GM21786 (cell line): ENCODE results near the gene ZSWIM1.
"Not testable (repeated sequence)": the region's sequence is repeated elsewhere in the genome, so short reads cannot be mapped to it uniquely, and the experiment has no call there.

Experiments used
- ATAC-seq: cut with Tn5 transposase; IDR thresholded peaks from one replicate; pipeline ENCODE4 v1.9.1; 2021; ENCODE audit not compliant: unreplicated experiment

ZSWIM1 gene

DNA sequence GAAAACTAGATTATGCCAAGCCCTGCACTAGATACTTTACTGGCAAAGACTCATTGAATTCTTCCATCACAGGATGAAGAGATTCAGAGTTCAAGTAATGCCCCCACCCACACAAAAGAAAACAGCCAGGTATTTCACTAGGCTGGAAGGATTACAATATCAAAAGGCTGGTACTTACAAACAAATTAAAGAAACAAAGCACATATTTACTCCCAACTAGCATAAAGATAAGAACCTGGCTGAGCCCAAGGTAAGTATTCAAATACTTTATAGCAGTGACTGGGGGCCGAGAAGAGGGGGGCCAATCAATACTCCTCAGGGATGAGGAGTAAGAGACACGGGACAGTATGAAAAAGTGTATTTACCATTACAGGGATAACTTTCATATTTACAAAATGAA, 27.5 kb upstream of the ZSWIM1 start:
- ATAC-seq, result no peak

DNA sequence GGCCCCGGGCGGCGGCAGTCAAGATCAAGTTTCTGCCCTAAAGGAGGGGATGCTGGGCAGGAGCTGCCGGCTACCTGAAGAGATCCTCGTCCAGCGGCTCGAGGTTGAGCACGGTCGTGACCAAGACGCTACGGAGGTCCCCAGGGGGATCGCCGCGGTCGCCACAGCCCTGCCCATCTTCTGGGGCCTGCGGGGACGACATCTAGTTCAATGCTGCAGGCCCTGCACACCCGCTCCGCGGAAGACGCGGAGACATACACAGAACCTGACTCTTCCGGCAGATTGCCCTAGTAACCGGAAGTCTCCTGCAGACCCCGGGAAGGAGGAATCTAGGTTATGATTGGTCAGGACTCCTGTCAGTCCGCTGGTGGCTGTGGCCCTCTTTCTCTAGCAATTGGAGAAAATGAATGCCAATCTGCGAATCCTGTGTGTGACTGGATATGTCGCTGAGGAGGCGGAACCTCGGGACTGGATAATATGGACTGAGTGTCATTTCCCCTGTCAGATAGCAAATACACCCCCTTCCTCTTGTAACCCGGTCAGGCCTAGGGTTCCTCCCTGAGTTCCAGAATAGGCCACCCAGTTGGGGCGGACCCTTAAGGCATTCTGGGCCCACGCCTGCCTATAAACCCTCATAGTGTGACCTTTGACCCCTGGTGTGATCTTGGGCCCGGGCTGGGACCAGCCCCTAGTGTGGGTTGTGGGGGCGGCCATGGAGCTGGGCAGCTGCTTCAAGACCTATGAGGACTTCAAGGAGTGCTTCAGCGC, 23.7 kb upstream of the ZSWIM1 start, which contains the start of the genes ACOT8 and ZSWIM3:
TSS of gene ACOT8 (minus strand) at position 279 of the 768 bp plus-strand sequence. CDS start at position 202, 77 bp downstream.
TSS of gene ZSWIM3 (plus strand) at position 501 of the 768 bp plus-strand sequence. CDS start at position 713, 212 bp downstream.
- peak; percentile 96 for ATAC-seq

DNA sequence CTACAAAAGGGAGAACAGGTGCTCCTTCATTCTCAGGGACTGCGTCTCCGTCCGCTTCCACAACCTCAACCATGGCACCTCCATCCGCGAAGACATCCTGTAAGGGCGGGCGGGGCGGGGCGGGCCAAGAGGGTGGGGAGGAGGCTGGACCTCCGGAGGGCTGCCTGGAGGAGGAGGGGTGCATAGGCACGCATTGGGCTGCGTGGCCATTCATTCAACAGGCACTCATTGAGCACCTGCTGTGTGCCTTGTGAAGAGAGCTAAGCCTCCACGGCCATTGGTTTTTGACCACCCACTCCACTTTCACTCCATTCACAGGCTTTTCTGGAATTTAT, 23.2 kb upstream of the ZSWIM1 start:
- peak; percentile 22 for ATAC-seq

DNA sequence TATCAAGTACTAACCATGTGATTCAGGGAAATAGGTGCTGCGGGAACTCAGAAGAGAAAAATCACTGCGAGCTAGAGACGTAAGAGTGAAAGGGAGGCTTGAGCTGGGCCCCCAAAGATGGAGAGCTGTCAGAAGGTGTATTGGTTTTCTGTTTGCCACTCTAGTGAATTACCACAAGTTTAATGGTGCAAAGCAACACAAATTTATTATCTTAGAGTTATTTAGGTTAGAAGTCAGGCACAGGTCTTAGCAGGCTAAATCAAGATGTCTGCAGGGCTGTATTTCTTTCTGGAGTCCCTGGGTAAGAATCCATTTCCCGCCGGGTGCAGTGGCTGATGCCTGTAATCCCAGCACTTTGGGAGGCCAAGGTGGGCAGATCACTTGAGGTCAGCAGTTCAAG, 21.1 kb upstream of the ZSWIM1 start:
- ATAC-seq, result no peak

DNA sequence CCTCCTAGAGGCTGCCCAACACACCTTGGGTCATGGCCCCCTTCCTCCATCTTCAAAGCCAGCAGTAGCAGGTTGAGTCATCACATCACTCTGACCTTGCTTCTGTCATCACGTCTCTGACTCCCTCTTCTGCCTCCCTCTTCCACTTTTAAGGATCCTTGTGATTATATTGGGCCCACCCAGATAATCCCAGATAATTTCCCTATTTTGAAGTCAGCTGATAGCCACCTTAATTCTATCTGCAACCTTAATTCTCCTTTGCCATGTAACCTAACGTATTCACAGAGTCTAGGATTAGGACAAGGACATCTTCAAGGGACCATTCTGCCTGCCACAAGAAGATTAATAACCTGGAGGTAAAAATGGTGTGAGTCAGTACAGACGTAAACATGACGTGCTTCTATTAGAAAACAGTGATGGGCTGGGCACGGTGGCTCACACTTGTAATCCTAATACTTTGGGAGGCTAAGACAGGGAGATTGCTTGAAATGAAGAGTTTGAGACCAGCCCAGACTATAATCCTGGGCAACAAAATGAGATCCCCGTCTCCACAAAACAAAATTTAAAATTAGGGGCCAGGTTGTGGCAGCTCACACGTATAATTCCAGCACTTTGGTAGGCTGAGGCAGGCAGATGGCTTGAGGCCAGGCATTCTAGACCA, 20.3 kb upstream of the ZSWIM1 start:
- ATAC-seq, result no peak

DNA sequence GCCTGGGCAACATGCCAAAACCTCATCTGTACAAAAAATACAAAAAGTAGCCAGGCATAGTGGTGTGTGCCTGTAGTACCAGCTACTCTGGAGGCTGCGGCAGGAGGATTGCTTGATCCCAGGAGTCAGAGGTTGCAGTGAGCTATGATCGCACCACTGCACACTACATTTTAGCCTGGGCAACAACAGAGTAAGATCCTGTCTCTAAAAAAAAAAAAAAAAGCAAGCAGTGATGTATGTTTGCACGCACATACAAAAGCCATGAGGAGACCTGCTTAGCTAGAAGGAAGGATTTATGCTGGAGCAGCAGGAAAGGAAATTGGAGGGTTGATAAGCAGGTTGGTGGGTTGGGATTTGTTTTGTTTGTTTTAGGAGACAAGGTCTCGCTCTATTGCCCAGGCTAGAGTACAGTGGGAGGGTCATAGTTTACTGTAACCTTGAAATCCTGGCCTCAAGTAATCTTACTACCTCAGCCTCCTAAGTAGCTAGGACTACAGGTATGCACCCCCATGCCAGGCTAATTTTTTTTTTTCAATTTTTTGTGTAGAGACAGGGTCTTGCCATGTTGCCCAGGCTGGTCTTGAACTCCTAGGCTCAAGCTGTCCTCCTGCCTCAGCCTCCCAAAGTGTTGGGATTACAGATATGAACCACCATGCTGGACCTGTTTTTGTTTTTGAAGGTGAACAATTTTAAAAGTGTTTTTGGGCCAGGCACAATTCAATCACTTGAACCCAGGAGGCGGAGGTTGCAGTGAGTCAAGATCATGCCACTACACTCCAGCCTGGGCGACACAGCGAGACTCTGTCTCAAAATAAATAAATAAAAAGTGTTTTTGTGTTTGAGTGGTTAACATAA, 19.6 kb upstream of the ZSWIM1 start:
- no peak for ATAC-seq

DNA sequence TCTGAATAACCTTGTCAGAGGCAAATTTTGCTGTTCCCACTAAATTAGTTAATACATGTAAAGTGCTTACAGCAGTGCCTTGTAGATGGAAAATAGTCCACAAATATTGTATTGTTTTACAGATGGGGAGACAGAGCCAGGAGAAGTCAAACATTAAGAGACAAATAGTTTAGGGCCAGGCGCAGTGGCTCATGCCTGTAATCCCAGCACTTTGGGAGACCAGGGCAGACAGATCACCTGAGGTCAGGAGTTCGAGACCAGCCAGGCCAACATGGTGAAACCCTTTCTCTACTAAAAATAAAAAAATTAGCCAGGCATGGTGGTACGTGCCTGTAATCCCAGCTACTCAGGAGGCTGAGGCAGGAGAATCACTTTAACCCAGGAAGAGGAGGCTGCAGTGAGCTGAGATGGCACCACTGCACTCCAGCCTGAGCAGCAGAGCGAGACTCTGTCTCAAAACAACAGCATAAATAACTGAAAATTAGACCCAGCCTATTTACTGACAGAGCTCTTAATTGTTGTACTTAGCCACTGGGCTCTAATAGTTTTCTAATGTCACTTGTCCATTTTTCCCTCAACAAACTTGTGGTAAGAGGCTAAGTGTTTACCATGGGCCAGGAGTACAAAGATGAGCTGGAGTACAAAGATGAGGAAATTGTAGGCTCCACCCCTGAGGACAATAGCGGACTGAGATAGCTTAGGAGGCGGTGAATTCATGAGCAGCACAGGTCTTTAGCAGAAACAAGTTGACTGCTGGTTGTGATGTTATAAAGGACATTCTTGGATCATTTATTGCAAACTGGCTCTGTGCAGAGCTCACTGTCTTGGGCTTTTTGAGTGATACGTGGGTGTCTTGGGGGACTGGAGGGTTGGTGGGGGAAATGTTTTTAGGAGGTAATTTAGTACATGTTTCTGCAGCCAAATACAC, 17.2 kb upstream of the ZSWIM1 start:
- no peak for ATAC-seq

DNA sequence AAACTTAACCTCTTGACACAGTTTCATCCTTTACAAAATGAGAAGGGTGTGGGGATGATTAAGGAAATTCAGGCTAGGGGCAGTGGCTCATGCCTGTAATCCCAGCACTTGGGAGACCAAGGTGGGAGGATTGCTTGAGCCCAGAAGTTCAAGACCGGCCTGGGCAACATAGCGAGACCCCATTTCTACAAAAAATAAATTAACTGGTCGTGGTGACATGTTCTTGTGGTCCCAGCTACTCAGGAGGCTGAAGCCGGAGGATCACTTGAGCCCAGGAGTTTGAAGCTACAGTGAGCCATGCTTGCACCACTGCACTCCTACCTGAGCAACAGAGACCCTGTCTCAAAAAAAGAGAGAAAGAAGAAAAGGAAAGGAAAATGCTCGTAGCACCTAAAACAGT, 14.6 kb upstream of the ZSWIM1 start:
- ATAC-seq, result no peak

DNA sequence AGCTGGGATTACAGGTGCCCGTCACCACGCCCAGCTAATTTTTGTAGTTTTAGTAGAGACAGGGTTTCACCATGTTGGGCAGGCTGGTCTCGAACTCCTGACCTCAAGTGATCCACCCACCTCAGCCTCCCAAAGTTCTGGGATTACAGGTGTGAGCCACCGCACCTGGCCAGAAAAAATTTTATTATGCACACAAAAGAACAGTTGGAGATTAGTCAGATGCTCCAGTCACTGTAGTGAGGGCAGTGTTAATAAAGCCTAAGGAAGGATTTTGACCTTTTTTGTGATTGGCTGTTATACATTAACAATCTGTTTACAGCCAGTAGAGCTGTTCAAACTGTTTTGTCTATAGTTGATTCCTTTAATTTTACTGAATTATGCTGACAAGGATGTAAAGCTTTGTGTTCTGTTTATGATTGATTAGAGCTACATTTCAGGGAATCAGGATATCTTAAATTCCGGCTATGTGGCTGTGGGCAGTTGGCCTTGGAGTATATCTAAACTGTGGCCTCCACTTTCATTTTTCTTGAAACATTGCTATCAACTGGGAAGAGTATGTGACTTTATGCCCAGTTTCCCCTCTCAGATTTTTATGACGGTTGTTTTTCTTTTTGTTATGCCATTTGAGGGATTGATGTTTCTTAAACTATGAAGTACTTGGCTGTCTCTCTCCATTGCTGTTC, 13.8 kb upstream of the ZSWIM1 start:
- no peak for ATAC-seq

DNA sequence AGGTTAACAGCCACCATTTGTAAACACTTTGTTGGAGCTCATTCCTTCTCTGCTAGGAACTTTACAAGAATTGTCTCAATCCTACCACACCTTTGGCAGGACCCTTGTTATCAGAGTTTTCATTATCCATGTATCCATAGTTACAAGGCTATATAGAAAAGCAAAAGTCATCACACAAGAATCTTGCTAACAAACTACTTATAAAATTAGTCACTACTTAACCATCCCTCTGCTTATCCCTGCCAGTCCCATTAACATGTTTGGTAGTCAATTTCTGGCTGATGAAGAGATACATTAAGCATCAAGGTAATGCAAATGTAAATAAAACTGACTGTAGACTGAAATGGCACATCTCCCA, 13.2 kb upstream of the ZSWIM1 start:
- ATAC-seq, result no peak

DNA sequence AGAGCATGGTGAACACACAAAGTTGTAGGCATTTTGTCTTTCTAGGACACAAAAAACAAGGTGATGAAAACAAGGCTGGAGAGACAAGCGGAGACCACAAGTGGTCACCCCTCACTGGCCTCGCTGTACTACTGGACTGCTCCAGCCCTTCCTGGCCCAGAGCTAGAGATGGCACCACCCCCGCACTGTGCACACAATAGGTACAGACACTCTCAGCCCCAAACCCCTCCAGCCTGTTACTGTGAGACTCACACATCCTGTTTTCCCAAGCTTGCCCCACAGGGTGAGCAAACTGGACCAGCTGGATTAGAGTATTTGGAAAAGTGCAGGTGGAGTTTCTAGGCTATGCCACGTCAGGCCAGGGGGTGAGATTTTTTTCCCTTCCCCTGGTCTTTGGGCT, 8.4 kb upstream of the ZSWIM1 start:
- no peak for ATAC-seq

DNA sequence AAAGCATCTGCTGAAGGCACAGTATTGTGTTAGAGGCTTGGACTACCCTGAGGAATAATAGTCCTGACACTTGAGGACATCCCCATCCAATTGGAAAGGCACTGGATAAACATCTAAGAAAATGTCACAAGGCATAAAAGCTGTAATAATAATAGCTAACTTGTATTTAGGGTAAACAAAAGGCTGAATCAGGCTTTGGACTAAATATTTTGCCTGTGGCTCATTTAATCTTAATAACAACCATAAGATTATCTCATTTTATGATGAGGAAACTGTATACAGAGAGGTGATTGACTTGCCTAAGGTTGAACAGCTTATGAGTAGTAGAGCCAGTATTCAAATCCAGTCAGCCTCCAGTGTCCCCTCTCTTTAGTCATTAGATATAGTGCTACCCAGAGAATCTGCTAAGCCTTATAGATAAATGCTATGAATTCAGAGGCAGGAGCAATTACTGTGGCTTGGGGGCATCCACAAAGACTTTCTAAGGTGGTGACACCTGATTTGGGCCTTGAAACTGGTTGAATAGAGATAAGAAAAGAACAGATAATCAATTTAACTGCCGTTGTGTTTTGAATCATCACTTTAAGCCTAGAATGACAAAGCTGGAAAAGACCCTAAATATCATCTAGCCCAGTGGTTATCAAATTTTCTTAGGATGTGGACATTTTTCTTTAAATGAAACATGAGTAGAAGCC, 7.5 kb upstream of the ZSWIM1 start:
- no peak for ATAC-seq

DNA sequence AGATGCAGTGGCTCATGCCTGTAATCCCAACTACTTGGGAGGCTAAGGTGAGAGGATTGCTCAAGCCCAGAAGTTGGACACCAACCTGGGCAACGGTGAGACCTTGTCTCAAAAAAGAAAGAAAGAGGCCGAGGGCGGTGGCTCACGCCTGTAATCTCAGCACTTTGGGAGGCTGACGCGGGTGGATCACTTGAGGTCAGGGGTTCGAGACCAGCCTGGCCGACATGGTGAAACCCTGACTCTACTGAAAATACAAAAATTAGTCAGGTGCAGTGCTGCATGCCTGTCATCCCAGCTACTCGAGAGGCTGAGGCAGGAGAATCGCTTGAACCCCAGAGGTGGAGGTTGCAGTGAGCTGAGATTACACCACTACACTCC, 6.9 kb upstream of the ZSWIM1 start:
- not testable (repeated sequence) for ATAC-seq

DNA sequence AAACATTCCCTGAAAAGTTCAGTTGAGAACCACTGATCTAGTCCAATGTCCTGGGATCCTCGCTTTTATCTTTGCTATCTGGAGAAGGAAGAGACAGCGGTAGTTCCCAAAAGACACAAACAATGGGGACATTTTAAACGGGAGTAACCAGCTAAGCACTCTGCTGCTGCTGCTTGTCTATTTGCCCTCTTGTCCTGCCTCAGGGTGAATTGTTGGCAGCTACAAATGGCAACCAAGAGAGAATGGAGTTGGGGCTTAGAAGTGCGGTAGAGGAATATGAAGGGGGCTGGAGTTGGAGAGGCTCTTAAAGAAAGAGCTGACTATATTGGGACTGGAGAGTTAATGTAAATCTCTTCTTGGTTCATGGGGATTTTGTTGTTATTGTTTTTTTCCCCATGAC, 6.5 kb upstream of the ZSWIM1 start:
- ATAC-seq, result no peak

DNA sequence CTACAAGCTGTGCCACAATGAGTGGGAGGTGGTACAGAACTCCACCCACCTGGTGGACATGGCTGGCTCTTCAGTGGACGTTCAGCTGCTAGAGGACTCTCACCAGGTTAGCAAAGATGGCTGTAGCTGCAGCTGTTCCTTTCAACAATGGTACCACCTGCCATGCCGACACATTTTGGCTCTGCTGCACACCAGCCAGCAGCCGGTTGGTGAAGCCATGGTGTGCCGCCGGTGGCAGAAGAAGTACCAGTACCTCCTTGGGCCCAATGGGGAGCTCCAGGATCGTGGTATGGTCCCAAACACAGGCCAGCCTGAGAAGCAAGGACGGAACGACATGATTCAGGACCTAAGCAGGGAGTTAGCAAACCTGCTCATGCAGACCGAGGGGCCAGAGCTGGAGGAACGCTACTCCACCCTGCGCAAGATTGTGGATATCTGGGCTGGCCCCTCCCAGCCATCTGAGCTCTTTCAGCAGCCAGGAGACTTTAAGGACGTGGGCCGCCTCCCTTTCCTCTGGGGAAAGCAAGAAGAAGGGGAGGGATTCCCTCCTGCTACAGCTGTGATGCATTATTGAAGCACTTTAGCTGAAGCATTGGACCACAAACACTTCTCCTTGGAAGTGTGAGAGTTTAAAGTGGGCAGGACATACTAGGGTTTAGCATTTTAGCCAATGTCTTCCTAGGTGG, 2.8 kb upstream of the ZSWIM1 start:
- no peak for ATAC-seq

DNA sequence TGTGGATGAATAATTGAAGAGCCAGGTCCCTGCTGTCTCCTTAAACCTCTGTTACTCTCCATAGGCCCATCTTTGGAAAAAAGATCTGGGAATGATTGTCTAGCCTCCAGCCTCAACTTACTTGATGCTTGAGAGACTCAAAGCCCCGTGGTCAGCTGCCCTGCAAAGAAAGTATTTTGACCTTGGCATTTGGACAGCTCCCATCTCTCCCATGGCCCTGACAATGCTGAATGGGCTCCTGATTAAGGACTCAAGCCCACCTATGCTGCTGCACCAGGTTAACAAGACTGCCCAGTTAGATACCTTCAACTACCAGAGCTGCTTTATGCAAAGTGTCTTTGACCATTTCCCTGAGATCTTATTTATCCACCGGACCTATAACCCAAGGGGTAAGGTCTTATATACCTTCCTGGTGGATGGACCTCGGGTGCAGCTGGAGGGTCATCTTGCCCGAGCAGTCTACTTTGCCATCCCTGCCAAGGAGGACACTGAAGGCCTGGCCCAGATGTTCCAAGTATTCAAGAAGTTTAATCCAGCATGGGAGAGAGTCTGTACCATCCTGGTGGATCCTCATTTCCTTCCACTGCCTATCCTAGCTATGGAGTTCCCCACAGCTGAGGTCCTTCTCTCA, 1.6 kb downstream of the ZSWIM1 start:
- ATAC-seq, result no peak

DNA sequence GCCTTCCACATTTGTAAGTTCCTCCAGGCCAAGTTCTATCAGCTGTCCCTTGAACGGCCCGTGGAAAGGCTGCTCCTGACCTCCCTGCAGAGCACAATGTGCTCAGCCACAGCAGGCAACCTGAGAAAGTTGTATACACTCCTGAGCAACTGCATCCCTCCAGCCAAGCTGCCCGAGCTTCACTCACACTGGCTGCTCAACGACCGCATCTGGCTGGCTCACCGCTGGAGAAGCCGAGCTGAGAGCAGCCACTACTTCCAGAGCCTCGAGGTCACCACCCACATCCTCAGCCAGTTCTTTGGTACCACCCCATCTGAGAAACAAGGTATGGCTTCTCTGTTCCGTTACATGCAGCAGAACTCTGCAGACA, 2.1 kb downstream of the ZSWIM1 start:
- no peak for ATAC-seq

DNA sequence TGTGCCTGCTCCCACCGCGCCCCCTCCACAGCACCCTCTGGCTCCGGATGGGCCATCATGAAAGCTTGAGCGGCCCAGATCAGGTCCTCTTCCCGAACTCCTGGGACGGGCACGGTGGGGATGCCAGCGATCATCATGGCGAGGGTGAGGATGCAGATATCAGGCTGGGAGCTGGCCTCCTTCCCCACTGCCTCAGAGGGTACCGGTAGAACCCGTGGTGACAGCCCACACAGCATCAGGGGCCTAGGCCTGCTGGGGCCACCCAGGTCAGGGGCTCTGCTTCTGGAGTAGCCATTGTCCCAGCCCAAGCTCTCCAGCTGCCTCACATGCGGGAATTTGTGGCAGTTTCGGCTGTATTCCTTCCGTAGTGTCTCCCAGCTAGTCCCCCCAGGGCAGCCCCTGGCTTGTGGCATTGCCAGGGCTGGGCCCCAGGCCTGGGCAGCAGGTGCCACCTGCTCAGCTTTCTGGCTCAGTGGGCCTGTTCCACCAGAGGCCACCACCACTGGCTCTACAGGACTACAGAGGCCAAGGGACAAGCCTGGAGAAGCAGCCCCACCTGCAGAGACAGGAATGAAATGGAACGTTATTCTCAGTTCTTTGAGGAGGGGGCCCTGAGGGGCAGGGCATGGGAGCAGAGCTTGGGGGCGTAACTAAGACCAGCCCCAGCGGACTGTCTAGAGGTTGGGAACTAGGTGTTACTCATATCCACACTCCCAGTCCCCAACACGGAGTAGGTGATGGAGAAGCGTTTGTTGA, 5.7 kb downstream of the ZSWIM1 start:
- no peak for ATAC-seq
